HG03558 (cell line): ENCODE measurements around the gene NEURL2.

Experiments used
- ATAC-seq: cut with Tn5 transposase; IDR thresholded peaks from one replicate; pipeline ENCODE4 v1.9.1; 2021; ENCODE audit warnings: moderate number of reproducible peaks; ENCODE audit not compliant: unreplicated experiment; ENCODE audit errors: extremely low read depth

Gene NEURL2

DNA sequence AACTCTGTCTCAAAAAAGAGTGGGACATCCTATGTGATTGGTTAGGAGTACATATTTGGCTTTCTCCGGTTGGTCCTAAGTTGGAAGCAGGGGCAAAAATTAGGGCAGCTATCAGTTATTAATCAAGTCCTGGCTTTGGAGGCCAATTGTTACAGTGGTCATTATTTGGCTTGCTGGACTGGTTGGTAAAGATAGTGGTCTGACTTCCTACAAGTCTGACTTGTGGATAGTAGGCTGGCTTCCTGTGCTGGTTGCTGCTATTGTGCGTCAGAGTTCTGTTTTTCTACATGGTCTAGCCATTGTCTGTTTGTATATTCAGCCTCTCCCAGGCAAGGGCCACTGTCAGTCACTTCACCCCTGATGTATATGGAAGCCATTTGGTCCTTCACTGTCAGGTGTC is 40.8 kb downstream of the NEURL2 start:
- ATAC-seq: no peak

DNA sequence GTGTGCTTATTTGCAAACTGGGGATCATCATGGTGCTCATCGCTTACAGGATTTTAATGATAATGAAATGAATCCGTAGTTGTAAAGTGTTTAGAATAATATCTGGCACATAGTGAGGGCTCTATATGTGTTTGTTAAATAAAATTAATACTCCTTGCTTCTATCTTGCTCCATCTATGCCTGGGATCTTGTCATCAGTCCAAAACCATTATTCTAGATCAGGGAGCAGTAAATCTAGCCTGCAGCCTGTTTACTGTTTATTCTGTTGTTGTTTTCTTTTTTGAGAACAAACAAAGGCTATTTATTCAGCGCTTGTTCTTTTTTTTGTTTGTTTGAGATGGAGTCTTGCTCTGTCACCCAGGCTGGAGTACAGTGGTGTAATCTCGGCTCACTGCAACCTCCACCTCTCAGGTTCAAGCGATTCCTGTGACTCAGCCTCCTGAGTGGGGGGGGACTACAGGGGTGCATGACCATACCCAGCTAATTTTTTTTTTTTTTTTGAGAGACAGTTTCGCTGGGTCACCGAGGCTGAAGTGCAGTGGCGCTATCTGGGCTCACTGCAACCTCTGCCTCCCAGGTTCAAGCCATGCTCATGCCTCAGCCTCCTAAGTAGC is 41.9 kb downstream of the NEURL2 start:
- ATAC-seq: no peak

DNA sequence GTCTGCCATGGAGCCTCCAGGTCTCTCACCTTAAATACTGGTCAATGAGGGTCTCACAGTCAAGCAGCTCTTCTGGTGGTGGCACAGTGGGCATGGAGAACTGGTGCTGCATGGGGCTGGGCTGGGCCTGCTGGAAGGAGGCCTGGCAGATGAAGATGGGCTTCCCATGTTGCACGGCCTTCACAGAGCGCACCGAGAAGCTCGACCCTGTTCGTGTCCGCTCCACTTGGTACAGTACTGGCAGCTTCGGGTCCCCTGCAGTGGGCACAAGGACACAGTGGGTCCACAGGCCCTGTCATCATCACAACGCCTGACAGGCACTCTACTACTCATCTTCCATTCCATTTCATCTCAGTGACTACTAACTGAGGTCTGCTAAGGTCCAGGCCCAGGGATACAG is 42.6 kb downstream of the NEURL2 start:
- ATAC-seq: no peak

DNA sequence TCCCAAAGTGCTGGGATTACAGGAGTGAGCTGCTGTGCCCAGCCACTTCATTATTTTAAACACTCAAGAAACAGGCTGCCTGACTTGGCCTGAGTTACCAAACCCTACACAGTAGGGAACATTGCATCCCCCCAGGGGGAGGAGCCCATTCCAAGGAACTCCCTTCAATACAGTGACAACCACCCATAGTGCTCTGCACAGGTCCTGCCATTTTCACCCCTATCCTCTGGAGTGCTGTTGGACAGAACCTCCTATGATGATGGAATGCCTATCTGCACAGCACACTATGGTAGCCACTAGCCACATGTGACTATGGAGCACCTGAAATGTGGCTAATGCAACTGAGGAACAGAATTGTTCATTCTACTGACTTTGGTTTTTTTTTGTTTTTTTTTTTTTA is 45.6 kb downstream of the NEURL2 start:
- no peak for ATAC-seq

DNA sequence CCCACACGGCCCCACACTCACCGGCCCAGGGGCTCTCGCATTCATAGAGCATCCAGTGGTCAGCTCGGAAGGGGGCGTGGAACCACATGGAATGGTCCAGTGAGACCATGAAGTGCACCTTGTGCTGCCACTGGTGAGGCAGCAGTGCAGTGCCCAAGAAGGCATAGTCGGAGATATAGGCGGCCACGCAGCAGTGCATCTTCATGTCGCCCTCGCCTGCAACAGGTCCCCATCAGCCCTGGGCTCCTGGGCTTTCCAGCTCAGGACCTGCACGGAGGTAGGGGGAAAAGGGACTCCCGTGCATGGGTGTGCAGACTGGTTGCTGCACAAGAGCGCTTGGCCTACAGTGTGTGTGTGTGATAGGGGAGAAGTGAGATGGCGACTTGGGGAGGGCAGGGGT is 47.5 kb downstream of the NEURL2 start:
- ATAC-seq: no peak

DNA sequence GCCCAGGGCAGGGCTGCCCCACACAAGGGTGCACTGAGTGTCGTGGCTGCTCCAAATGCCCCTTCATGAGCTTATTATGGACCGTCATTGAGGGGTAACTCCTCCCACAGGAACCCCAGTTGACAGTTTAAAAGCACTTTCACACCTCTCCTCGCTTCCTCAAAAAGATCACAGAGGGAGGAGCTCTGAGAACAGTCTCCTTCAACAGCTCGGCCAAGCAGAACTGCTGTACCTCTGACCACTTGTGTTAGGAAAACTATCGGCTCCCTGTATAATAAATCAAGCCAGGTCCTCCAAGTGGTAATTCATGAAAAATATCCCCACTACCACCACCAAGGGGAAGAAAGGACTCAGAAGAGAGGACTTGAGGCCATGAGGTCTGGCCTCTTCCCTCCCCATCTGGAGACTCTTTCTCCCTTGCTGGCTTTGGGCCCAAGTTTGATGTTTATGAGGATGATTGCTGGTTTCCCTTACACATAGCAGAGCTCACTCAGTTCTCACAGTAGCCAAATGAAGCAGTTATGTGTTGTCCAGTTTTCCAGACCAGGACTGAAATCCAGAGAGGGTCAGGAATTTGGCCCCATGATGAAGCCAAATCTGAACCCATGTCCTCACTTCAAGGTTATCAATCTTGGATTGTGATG is 48.7 kb downstream of the NEURL2 start:
- ATAC-seq: no peak

DNA sequence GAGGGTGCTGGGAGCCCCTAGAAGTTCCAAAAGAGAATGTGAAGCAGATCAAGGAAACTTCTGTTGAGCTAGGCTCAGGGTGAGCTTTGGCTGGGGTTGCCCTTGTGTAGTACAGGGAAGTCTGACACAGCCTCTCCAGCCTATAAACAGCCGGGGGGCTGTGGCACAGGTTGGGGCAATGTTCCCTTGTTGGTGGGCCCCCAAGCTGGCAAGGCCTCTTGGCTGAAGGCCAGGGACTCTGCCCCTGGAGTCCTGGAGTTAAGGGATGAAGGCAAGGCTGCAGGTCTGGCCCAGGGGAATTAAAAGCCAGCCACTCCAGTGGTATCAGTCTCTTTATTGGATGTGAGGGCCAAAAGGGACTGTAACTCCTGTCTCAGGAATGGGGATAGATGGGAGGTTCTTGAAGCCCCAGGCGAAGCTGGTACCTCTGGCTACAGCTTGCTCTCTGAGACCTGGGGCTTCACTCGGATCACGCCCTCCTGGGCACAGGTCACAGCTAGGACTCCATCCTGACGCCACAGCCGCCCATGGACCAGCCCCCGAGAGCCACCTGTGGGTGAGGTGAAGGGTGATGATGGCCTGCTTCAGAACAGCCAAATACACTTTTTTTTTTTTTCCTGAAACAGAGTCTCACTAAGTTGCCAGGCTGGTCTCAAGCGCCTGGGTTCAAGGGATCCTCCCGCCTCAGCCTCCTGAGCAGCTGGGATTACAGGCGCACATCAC is 49.4 kb downstream of the NEURL2 start:
- no peak for ATAC-seq

DNA sequence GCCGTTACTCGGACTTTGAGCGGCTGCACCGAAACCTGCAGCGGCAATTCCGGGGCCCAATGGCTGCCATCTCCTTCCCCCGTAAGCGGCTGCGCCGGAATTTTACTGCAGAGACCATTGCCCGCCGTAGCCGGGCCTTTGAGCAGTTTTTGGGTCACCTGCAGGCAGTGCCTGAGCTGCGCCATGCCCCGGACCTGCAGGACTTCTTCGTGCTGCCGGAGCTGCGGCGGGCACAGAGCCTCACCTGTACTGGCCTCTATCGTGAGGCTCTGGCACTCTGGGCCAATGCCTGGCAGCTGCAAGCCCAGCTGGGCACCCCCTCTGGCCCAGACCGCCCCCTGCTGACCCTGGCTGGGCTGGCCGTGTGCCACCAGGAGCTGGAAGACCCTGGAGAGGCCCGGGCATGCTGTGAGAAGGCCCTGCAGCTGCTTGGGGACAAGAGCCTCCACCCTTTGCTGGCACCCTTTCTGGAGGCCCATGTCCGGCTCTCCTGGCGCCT is 50.3 kb downstream of the NEURL2 start:
- ATAC-seq: no peak
